GM21737 (cell line): ENCODE data around the gene MPL.

Source experiments
- ATAC-seq: cut with Tn5 transposase; IDR thresholded peaks from one replicate; pipeline ENCODE4 v1.9.1; 2021; ENCODE audit warnings: mild to moderate bottlenecking, moderate library complexity; ENCODE audit not compliant: unreplicated experiment

The MPL gene

GRCh38 chr1:43321331-43321891, 16.2 kb upstream of the MPL start:
- no peak for ATAC-seq

GRCh38 chr1:43322506-43322905, 15.1 kb upstream of the MPL start:
- no peak for ATAC-seq

- no peak for ATAC-seq
These were observed 12.8 kb upstream of the MPL start for GRCh38 chr1:43324810-43325209.

- ATAC-seq, result no peak
These were observed 12.2 kb upstream of the MPL start for GRCh38 chr1:43325381-43325780.

GRCh38 chr1:43327549-43328292, 9.9 kb upstream of the MPL start:
- no peak for ATAC-seq

- ATAC-seq, result no peak
These were observed 7.4 kb upstream of the MPL start for GRCh38 chr1:43329995-43330751.

- ATAC-seq, result no peak
These were observed 5.9 kb upstream of the MPL start for GRCh38 chr1:43331688-43332087.

- no peak for ATAC-seq
These were observed 3.0 kb upstream of the MPL start for GRCh38 chr1:43334453-43335205.

- no peak for ATAC-seq
These were observed 383 bp downstream of the MPL start for GRCh38 chr1:43338001-43338400.

GRCh38 chr1:43339584-43340232, 2.1 kb downstream of the MPL start:
- ATAC-seq, result no peak

GRCh38 chr1:43340559-43340958, 2.9 kb downstream of the MPL start:
- ATAC-seq, result no peak

- no peak for ATAC-seq
These were observed 6.7 kb downstream of the MPL start for GRCh38 chr1:43344267-43344850.

GRCh38 chr1:43345120-43345519, 7.5 kb downstream of the MPL start:
- no peak for ATAC-seq

GRCh38 chr1:43346636-43347035, 9.0 kb downstream of the MPL start:
- no peak for ATAC-seq

GRCh38 chr1:43348343-43348808, 10.8 kb downstream of the MPL start:
- no peak for ATAC-seq

- no peak for ATAC-seq
These were observed 11.4 kb downstream of the MPL start for GRCh38 chr1:43348809-43349593.

GRCh38 chr1:43349594-43350306, 12.1 kb downstream of the MPL start:
- ATAC-seq, result no peak

GRCh38 chr1:43350976-43351375, 13.4 kb downstream of the MPL start:
- ATAC-seq, result no peak
